K562 (cell line): ENCODE results near the gene IQCM. TPM values are rescaled to one million over a fixed set of nuclear protein-coding genes. Genes with fewer than 3 reads are reported as not detected.
"Not testable (repeated sequence)": the region's sequence is repeated elsewhere in the genome, so short reads cannot be mapped to it uniquely, and the experiment has no call there.

Experiments used
- ATAC-seq: fragments of 200-7000 bp; cut with Tn5 transposase; 3 replicates; pipeline ENCODE4 v1.9.1; 2020; ENCODE audit warnings: moderate library complexity
- BruUV-seq: library from RNA; stranded (reverse); fragments of 400-500 nt; replicated peaks from 2 replicates; lab custom pipeline; 2021; lab: Mats Ljungman, UMichigan
- CTCF ChIA-PET: fragments of 300-600 bp; formaldehyde crosslinking; extraction: SDS; loops from one replicate; lab custom pipeline; 2021; ENCODE audit warnings: low intra/inter-chr PET ratio; lab: Yijun Ruan, JAX
- POLR2A ChIA-PET: fragments of 300-600, 350-650 bp; sonication (Branson Sonifier 250); formaldehyde crosslinking; extraction: SDS; loops from one replicate; lab custom pipeline; 2021; ENCODE audit warnings: antibody characterized with exemption, inconsistent platforms; lab: Yijun Ruan, JAX
- DNase-seq, 4 experiments: peaks; one replicate each; pipeline versions ENCODE4 v3.0.0 to v3.0.0-alpha.2; 2011 to 2018; ENCODE audit warnings: low spot score in 3 of 4, mixed read lengths in 3 of 4; ENCODE audit errors: extremely low read depth in 1 of 4
- FAIRE-seq: peaks from 2 replicates; lab custom pipeline; 2011; peaks lifted over from hg19 to GRCh38; lab: Jason Lieb, UNC
- H2AFZ ChIP-seq: 2 replicates; pipeline ENCODE4 v1.6.0; 2011; ENCODE audit warnings: low read depth, low read length, control low read depth, inconsistent platforms
- H3K27ac ChIP-seq: fragments of 200-600 bp; 3 replicates; pipeline ENCODE4 v1.8.0; 2011; ENCODE audit warnings: low read depth, mild to moderate bottlenecking, control low read depth, inconsistent platforms, low read length, moderate library complexity, mixed read lengths; ENCODE audit errors: extremely low read depth
- H3K27me3 ChIP-seq, 2 experiments: fragments of 300-600 bp in 1 of 2; 2 replicates in 1 of 2; 3 replicates in 1 of 2; pipeline versions ENCODE4 v1.6.0 to v1.8.0; 2011; ENCODE audit warnings: inconsistent platforms in 2 of 2, low read length in 2 of 2, mild to moderate bottlenecking in 1 of 2, mixed read lengths in 1 of 2, moderate library complexity in 1 of 2; ENCODE audit not compliant: control insufficient read depth in 2 of 2, insufficient read depth in 2 of 2
- H3K36me3 ChIP-seq: fragments of 300-600 bp; 3 replicates; pipeline ENCODE4 v1.8.0; 2011; ENCODE audit warnings: mild to moderate bottlenecking, low read length, inconsistent platforms; ENCODE audit not compliant: control insufficient read depth, insufficient read depth
- H3K4me1 ChIP-seq, 2 experiments: fragments of 200-600 bp in 1 of 2; replicated peaks in 1 of 2; 2 replicates in 1 of 2; 3 replicates in 1 of 2; pipeline versions ENCODE4 v1.5.1 to v1.8.0; 2011; ENCODE audit warnings: inconsistent platforms in 2 of 2, low read length in 2 of 2, mild to moderate bottlenecking in 1 of 2, mixed read lengths in 1 of 2, moderate library complexity in 1 of 2; ENCODE audit not compliant: control insufficient read depth in 2 of 2, insufficient read depth in 2 of 2
- H3K4me2 ChIP-seq: 2 replicates; pipeline ENCODE4 v1.6.1; 2011; ENCODE audit warnings: low read length, control low read depth, inconsistent platforms, mixed read lengths; ENCODE audit not compliant: insufficient read depth
- H3K4me3 ChIP-seq: fragments of 200-600 bp; sonication (generic), shearing (Covaris generic); 2 replicates; pipeline ENCODE4 v1.5.1; 2016; ENCODE audit warnings: control low read depth, inconsistent platforms
- H3K79me2 ChIP-seq: fragments of 200-600 bp; 3 replicates; pipeline ENCODE4 v1.8.0; 2011; ENCODE audit warnings: low read length, inconsistent platforms; ENCODE audit not compliant: control insufficient read depth, insufficient read depth
- H3K9ac ChIP-seq, 2 experiments: 2 replicates each; pipeline versions ENCODE4 v1.6.0 to v1.6.1; 2011; ENCODE audit warnings: low read depth in 2 of 2, low read length in 2 of 2, control low read depth in 1 of 2, inconsistent platforms in 1 of 2, mild to moderate bottlenecking in 1 of 2, mixed read lengths in 1 of 2; ENCODE audit not compliant: insufficient read depth in 1 of 2
- H3K9me1 ChIP-seq: one replicate; pipeline ENCODE4 v1.6.0; 2011; ENCODE audit warnings: inconsistent platforms, mild to moderate bottlenecking, low read length, moderate library complexity; ENCODE audit not compliant: control insufficient read depth, insufficient read depth
- H3K9me3 ChIP-seq: replicated peaks from 2 replicates; pipeline ENCODE4 v1.5.1; 2011; ENCODE audit warnings: low read depth, low read length, inconsistent platforms; ENCODE audit not compliant: control insufficient read depth, insufficient read depth
- H4K20me1 ChIP-seq: replicated peaks from 2 replicates; pipeline ENCODE4 v1.6.1; 2011; ENCODE audit warnings: low read length, inconsistent platforms, mixed read lengths; ENCODE audit not compliant: control insufficient read depth, insufficient read depth
- DPF2 ChIP-seq: fragments of 450-650 bp; IDR thresholded peaks from 2 replicates; pipeline ENCODE4 v1.6.1; 2016
- HNRNPUL1 ChIP-seq: fragments of 200-400 bp; formaldehyde crosslinking; IDR thresholded peaks from 2 replicates; pipeline ENCODE4 v1.6.1; 2017; ENCODE audit warnings: low read length
- NR2F6 ChIP-seq: fragments of 450-650 bp; formaldehyde crosslinking; IDR thresholded peaks from 2 replicates; pipeline ENCODE4 v1.4.0; 2020; ENCODE audit warnings: mild to moderate bottlenecking
- PML ChIP-seq: IDR thresholded peaks from 2 replicates; pipeline ENCODE4 v1.6.1; 2012; ENCODE audit warnings: low read length, inconsistent platforms
- ZKSCAN1 ChIP-seq: fragments of 150-350 bp; IDR thresholded peaks from 2 replicates; pipeline ENCODE4 v1.6.1; 2016; ENCODE audit warnings: low read depth, low read length
- WGBS: fragments of 100-300 bp; shearing (Covaris generic); methylation state at CpG from one replicate; pipeline ENCODE4 v1.1.6; 2016; ENCODE audit warnings: low coverage, mixed read lengths; ENCODE audit not compliant: insufficient coverage; ENCODE audit errors: missing lambda C conversion rate; 5-methylcytosine and 5-hydroxymethylcytosine counted together
- in situ Hi-C: fragments of 300-500 bp; cut with MboI; formaldehyde crosslinking; loops from 4 replicates; pipeline ENCODE4 v1.15.0; 2018; ENCODE audit warnings: inconsistent platforms, mixed read lengths
- intact Hi-C: fragments of 100-400 bp; cut with micrococcal nuclease; formaldehyde crosslinking; loops from 2 replicates; pipeline ENCODE4 v1.14.2; 2022
- polyA plus RNA-seq, 8 experiments: library from polyadenylated mRNA; depleted of rRNA in 4 of 8; stranded (reverse) in 5 of 8; unstranded in 3 of 8; fragments of >200 nt; fragmentation: Nextera tagmentation in 2 of 8; fragmentation: Illumina TruSeq in 1 of 8; extraction: Ambion mirVana in 2 of 8; extraction: Trizol in 1 of 8; gene quantifications; 2 replicates each; pipeline versions ENCODE4 v1.2.1 to v1.2.3, GENCODE V29; 2011 to 2014; ENCODE audit warnings: inconsistent platforms in 1 of 8, missing spikeins in 1 of 8
- total RNA-seq, 7 experiments: library from RNA; depleted of rRNA in 6 of 7; stranded (reverse); fragments of >200 nt in 6 of 7; fragmentation: Illumina TruSeq in 2 of 7; extraction: Trizol in 2 of 7; gene quantifications; 2 replicates each; pipeline versions ENCODE4 v1.2.1 to v1.2.3, GENCODE V29; 2011 to 2021; ENCODE audit warnings: low replicate concordance in 1 of 7

IQCM gene
- total and polyA plus RNA-seq, 9 of the 15 experiments (the other 6 are each of a cell fraction or from before 2014, with no cell fraction given): not detected

GRCh38 chr4:149343614-149344013 is 472.0 kb downstream of the IQCM start:
- Histone ChIP-seq H3K4me3 (no peak overlapping the region), H3K4me2 (no peak overlapping the region), H3K4me1 (no peaks in the 10 kb centered on the region), H3K79me2 (no peaks in the 10 kb centered on the region), H2AFZ (no peak overlapping the region), H3K36me3 (no peaks in the 10 kb centered on the region), H3K9ac (no peak overlapping the region), H3K27me3 (no peaks in the 10 kb centered on the region), H3K9me1 (no peaks in the 10 kb centered on the region), H3K9me3 (no peaks in the 10 kb centered on the region), H3K27ac (no peak overlapping the region), H4K20me1 (no peaks in the 10 kb centered on the region)
- TF ChIP-seq HNRNPUL1 (no peak), NR2F6 (no peak), ZKSCAN1 (no peak), DPF2 (no peak), PML (no peak)
- DNase-seq (no peak), ATAC-seq (no peak), FAIRE-seq (no peak)
- no TSS peak for BruUV-seq
- in situ Hi-C loops (no loop called here), intact Hi-C loops (no loop called here)
- ChIA-PET POLR2A (no interaction called here), CTCF (no interaction called here)

GRCh38 chr4:149341117-149341516 is 474.5 kb downstream of the IQCM start:
- BruUV-seq, H3K4me2 ChIP-seq, ATAC-seq, H2AFZ ChIP-seq, DNase-seq, H4K20me1 ChIP-seq, FAIRE-seq, in situ Hi-C loops, H3K79me2 ChIP-seq, CTCF ChIA-PET, H3K4me1 ChIP-seq, H3K9ac ChIP-seq, H3K36me3 ChIP-seq, H3K9me3 ChIP-seq, H3K4me3 ChIP-seq, intact Hi-C loops, POLR2A ChIA-PET, H3K27me3 ChIP-seq, H3K9me1 ChIP-seq, H3K27ac ChIP-seq: not testable (repeated sequence)
- WGBS: 0% methylated on average over 5 of the region's 5 CpGs
